AG04450 (cell line): ENCODE data around the gene PTPRG. TPM values are rescaled to one million over a fixed set of nuclear protein-coding genes. Genes with fewer than 3 reads are reported as not detected.

Source experiments
- CTCF ChIA-PET: fragments of 300-600, 350-600 bp; formaldehyde crosslinking; extraction: SDS; loops from one replicate; lab custom pipeline; 2022; ENCODE audit warnings: antibody characterized with exemption, inconsistent platforms; lab: Charles Lee
- POLR2A ChIA-PET: fragments of 350-600 bp; formaldehyde crosslinking; extraction: SDS; loops from one replicate; lab custom pipeline; 2021; ENCODE audit warnings: antibody characterized with exemption, inconsistent platforms; lab: Yijun Ruan, JAX
- DNase-seq: peaks from one replicate; pipeline ENCODE4 v3.0.0-alpha.2; 2011; ENCODE audit warnings: low read depth, low spot score
- H3K27ac ChIP-seq: one replicate; pipeline ENCODE4 v1.5.1; 2012; ENCODE audit warnings: low read depth, low read length, control low read depth
- H3K27me3 ChIP-seq: one replicate; pipeline ENCODE4 v1.6.0; 2012; ENCODE audit warnings: low read length; ENCODE audit not compliant: control insufficient read depth, insufficient read depth
- H3K4me3 ChIP-seq: 2 replicates; pipeline ENCODE4 v1.5.1; 2011; ENCODE audit warnings: mild to moderate bottlenecking, low read depth, low read length, control low read depth
- H3K9me3 ChIP-seq: 2 replicates; pipeline ENCODE4 v1.5.1; 2012; ENCODE audit warnings: low read length; ENCODE audit not compliant: control insufficient read depth, insufficient read depth
- CTCF ChIP-seq: IDR thresholded peaks from 2 replicates; pipeline ENCODE4 v1.5.1; 2011; ENCODE audit warnings: low read depth, low read length, control low read depth, inconsistent platforms
- polyA plus RNA-seq: library from polyadenylated mRNA; depleted of rRNA; stranded (reverse); fragments of >200 nt; gene quantifications from 2 replicates; pipeline ENCODE4 v1.2.3, GENCODE V29; 2011

PTPRG gene
- polyA plus RNA-seq, 1 experiment, result 26.5 TPM

GRCh38 chr3:61847784-61848462 lies 286.6 kb downstream of the PTPRG start:
- Histone ChIP-seq H3K9me3 (no peaks in the 10 kb centered on the region), H3K27me3 (no peaks in the 10 kb centered on the region), H3K4me3 (no peak overlapping the region), H3K27ac (no peak overlapping the region)
- POLR2A ChIA-PET, result no interaction called here
- CTCF ChIA-PET, result no interaction called here
- no peak for DNase-seq
- TF ChIP-seq CTCF, result no peak

GRCh38 chr3:61848885-61849284 lies 287.5 kb downstream of the PTPRG start:
- no peak for DNase-seq
- Histone ChIP-seq H3K27ac (no peak overlapping the region), H3K4me3 (no peak overlapping the region), H3K9me3 (no peaks in the 10 kb centered on the region), H3K27me3 (no peaks in the 10 kb centered on the region)
- ChIA-PET POLR2A (no interaction called here), CTCF (no interaction called here)
- TF ChIP-seq CTCF, result no peak

- no peak overlapping the region for H3K27ac ChIP-seq
- CTCF ChIA-PET, result interaction anchor here (4.7 kb wide), 1 partner anchor 335 kb away, joined by 21 read pairs; no protein-coding TSS in a partner anchor
Measured at GRCh38 chr3:61853912-61854311, 292.5 kb downstream of the PTPRG start.

GRCh38 chr3:61855211-61855610 lies 293.8 kb downstream of the PTPRG start:
- no peak overlapping the region for H3K27ac ChIP-seq
- no peak for DNase-seq
- POLR2A ChIA-PET, result no interaction called here
- no peaks in the 10 kb centered on the region for H3K9me3 ChIP-seq
- H3K27me3 ChIP-seq, result no peaks in the 10 kb centered on the region
- no peak overlapping the region for H3K4me3 ChIP-seq
- no peak for TF ChIP-seq CTCF
- CTCF ChIA-PET, result interaction anchor here (0.7 to 4.7 kb wide), 6 partner anchors 35 to 368 kb away, joined by 3 to 21 read pairs (median 5); no protein-coding TSS in a partner anchor

More at GRCh38 chr3:61853912-61854311, 292.5 kb downstream of the PTPRG start:
- no peak overlapping the region for H3K4me3 ChIP-seq
- no peak for TF ChIP-seq CTCF
- no peaks in the 10 kb centered on the region for H3K9me3 ChIP-seq
- DNase-seq, result no peak
- POLR2A ChIA-PET, result no interaction called here
- no peaks in the 10 kb centered on the region for H3K27me3 ChIP-seq

GRCh38 chr3:61857297-61857696 lies 295.9 kb downstream of the PTPRG start:
- Histone ChIP-seq H3K27ac (no peak overlapping the region), H3K27me3 (no peaks in the 10 kb centered on the region), H3K4me3 (no peak overlapping the region), H3K9me3 (no peaks in the 10 kb centered on the region)
- no peak for DNase-seq
- POLR2A ChIA-PET, result interaction anchor here (0.6 kb wide), 1 partner anchor 82 kb away, joined by 7 read pairs; no protein-coding TSS in a partner anchor
- CTCF ChIA-PET, result interaction anchor here (0.7 to 8.1 kb wide), 14 partner anchors 8 to 344 kb away, joined by 3 to 84 read pairs (median 4); no protein-coding TSS in a partner anchor
- TF ChIP-seq CTCF, result no peak
